Endothelial cell of umbilical vein (primary cell): ENCODE data around the gene OCIAD1. TPM values are rescaled to one million over a fixed set of nuclear protein-coding genes. Genes with fewer than 3 reads are reported as not detected.

Experiments
- BruUV-seq: library from RNA; stranded (reverse); fragments of 400-500 nt; replicated peaks from 2 replicates; lab custom pipeline; 2021; lab: Mats Ljungman, UMichigan
- CTCF ChIA-PET: fragments of 300-600, 350-600 bp; sonication (Branson Sonifier 250); formaldehyde crosslinking; loops from one replicate; lab custom pipeline; 2021; ENCODE audit warnings: antibody characterized with exemption, inconsistent platforms; lab: Charles Lee
- POLR2A ChIA-PET: fragments of 300-600, 350-600 bp; sonication (Branson Sonifier 250); formaldehyde crosslinking; loops from one replicate; lab custom pipeline; 2021; ENCODE audit warnings: antibody characterized with exemption, inconsistent platforms; lab: Charles Lee
- DNase-seq: peaks from one replicate; pipeline ENCODE4 v3.0.0-alpha.2; 2011; ENCODE audit warnings: low read depth, low spot score
- FAIRE-seq: peaks from 2 replicates; lab custom pipeline; 2011; peaks lifted over from hg19 to GRCh38; lab: Jason Lieb, UNC
- H2AFZ ChIP-seq: 2 replicates; pipeline ENCODE4 v1.6.0; 2012; ENCODE audit warnings: low read depth, low read length, control low read depth, inconsistent platforms
- H3K27ac ChIP-seq: 2 replicates; pipeline ENCODE4 v1.5.1; 2011; ENCODE audit warnings: low read depth, mild to moderate bottlenecking, control low read depth, low read length, moderate library complexity; ENCODE audit not compliant: insufficient read depth
- H3K27me3 ChIP-seq, 2 experiments: 2 replicates each; pipeline versions ENCODE4 v1.6.0 to v1.6.1; 2011; ENCODE audit warnings: low read length in 2 of 2, mixed read lengths in 1 of 2; ENCODE audit not compliant: control insufficient read depth in 2 of 2, insufficient read depth in 2 of 2
- H3K36me3 ChIP-seq, 2 experiments: 2 replicates in 1 of 2; 3 replicates in 1 of 2; pipeline ENCODE4 v1.5.1; 2011; ENCODE audit warnings: low read length in 2 of 2, mild to moderate bottlenecking in 1 of 2, moderate library complexity in 1 of 2; ENCODE audit not compliant: control insufficient read depth in 2 of 2, insufficient read depth in 2 of 2; ENCODE audit errors: extremely low read depth in 1 of 2
- H3K4me1 ChIP-seq: 3 replicates; pipeline ENCODE4 v1.5.1; 2011; ENCODE audit warnings: mild to moderate bottlenecking, low read length; ENCODE audit not compliant: control insufficient read depth, insufficient read depth; ENCODE audit errors: extremely low read depth
- H3K4me2 ChIP-seq: 2 replicates; pipeline ENCODE4 v1.6.1; 2011; ENCODE audit warnings: low read length, control low read depth, mixed read lengths; ENCODE audit not compliant: insufficient read depth
- H3K4me3 ChIP-seq, 3 experiments: fragments of 200-600 bp in 1 of 3; sonication (generic), shearing (Covaris generic) in 1 of 3; replicated peaks in 1 of 3; 2 replicates each; pipeline ENCODE4 v1.5.1; 2011 to 2016; ENCODE audit warnings: control low read depth in 3 of 3, low read length in 3 of 3, mild to moderate bottlenecking in 2 of 3, inconsistent platforms in 1 of 3, low read depth in 1 of 3, moderate library complexity in 1 of 3; ENCODE audit not compliant: insufficient read depth in 1 of 3
- H3K79me2 ChIP-seq: 2 replicates; pipeline ENCODE4 v1.6.0; 2012; ENCODE audit warnings: low read length, inconsistent platforms; ENCODE audit not compliant: control insufficient read depth, insufficient read depth
- H3K9ac ChIP-seq: replicated peaks from 2 replicates; pipeline ENCODE3; 2011; ENCODE audit warnings: low read length, control low read depth; ENCODE audit not compliant: insufficient read depth; ENCODE audit errors: extremely low read depth
- H3K9me1 ChIP-seq: replicated peaks from 3 replicates; pipeline ENCODE4 v1.6.0; 2011; ENCODE audit warnings: mild to moderate bottlenecking, low read length; ENCODE audit not compliant: control insufficient read depth, insufficient read depth; ENCODE audit errors: extremely low read depth
- H3K9me3 ChIP-seq: replicated peaks from 2 replicates; pipeline ENCODE4 v1.5.1; 2012; ENCODE audit warnings: low read length, inconsistent platforms; ENCODE audit not compliant: control insufficient read depth, insufficient read depth
- H4K20me1 ChIP-seq: replicated peaks from 2 replicates; pipeline ENCODE3; 2011; ENCODE audit warnings: mild to moderate bottlenecking, low read length; ENCODE audit not compliant: control insufficient read depth, insufficient read depth; ENCODE audit errors: extremely low read depth
- EZH2 ChIP-seq: IDR thresholded peaks from 2 replicates; pipeline ENCODE4 v1.6.1; 2012; ENCODE audit warnings: borderline replicate concordance, low read depth, mild to moderate bottlenecking, moderate library complexity, low read length, inconsistent platforms; ENCODE audit not compliant: severe bottlenecking
- FOS ChIP-seq: IDR thresholded peaks from 2 replicates; pipeline ENCODE4 v1.6.1; 2011; ENCODE audit warnings: mild to moderate bottlenecking, low read length, moderate library complexity, borderline replicate concordance; ENCODE audit not compliant: insufficient read depth
- GATA2 ChIP-seq: IDR thresholded peaks from 2 replicates; pipeline ENCODE4 v1.7.0; 2011; ENCODE audit warnings: low read depth, mild to moderate bottlenecking, moderate library complexity, mixed read lengths, low read length; ENCODE audit not compliant: insufficient read length, insufficient read depth
- JUN ChIP-seq: IDR thresholded peaks from 2 replicates; pipeline ENCODE4 v1.6.1; 2011; ENCODE audit warnings: borderline replicate concordance, low read depth; ENCODE audit not compliant: insufficient read length, insufficient read depth
- MAX ChIP-seq: IDR thresholded peaks from 2 replicates; pipeline ENCODE4 v1.6.1; 2011; ENCODE audit not compliant: insufficient read depth, insufficient read length
- MYC ChIP-seq: IDR thresholded peaks from one replicate; pipeline ENCODE4 v1.6.1; 2011; ENCODE audit warnings: mild to moderate bottlenecking, low read depth, low read length
- POLR2A ChIP-seq: IDR thresholded peaks from 2 replicates; pipeline ENCODE4 v1.6.1; 2012; ENCODE audit warnings: low read depth, mild to moderate bottlenecking, control low read depth, low read length
- POLR2AphosphoS5 ChIP-seq: IDR thresholded peaks from 2 replicates; pipeline ENCODE4 v1.6.1; 2012; ENCODE audit warnings: low read depth, mild to moderate bottlenecking, control low read depth, low read length, moderate library complexity; ENCODE audit not compliant: insufficient read depth
- dilution Hi-C: fragments of 300-500 bp; cut with MboI; formaldehyde crosslinking; loops from one replicate; pipeline ENCODE4 v1.15.0; 2019; ENCODE audit warnings: low sequenced_read_pairs; ENCODE audit not compliant: extremely low pct_ligation_motif_present
- intact Hi-C: fragments of 100-400 bp; cut with micrococcal nuclease; formaldehyde crosslinking; loops from one replicate; pipeline ENCODE4 v1.10.0; 2022
- polyA plus RNA-seq, 4 experiments: library from polyadenylated mRNA; depleted of rRNA in 3 of 4; stranded (reverse) in 3 of 4; unstranded in 1 of 4; fragments of >200 nt; gene quantifications; 2 replicates each; pipeline versions ENCODE4 v1.2.1 to v1.2.3, GENCODE V29; 2011 to 2012; ENCODE audit warnings: missing spikeins in 1 of 4
- total RNA-seq: library from RNA; stranded (reverse); gene quantifications from 2 replicates; pipeline ENCODE4 v1.2.3, GENCODE V29; 2021
- TF ChIP-seq, protein P1 (sequence below), 2 donors: IDR thresholded peaks; 1 replicate in 1 of 2; 2 replicates in 1 of 2; pipeline ENCODE4 v1.5.1; 2011; ENCODE audit warnings: low read length in 2 of 2, mild to moderate bottlenecking in 2 of 2, moderate library complexity in 2 of 2, control low read depth in 1 of 2, inconsistent platforms in 1 of 2, low read depth in 1 of 2; ENCODE audit not compliant: insufficient read depth in 1 of 2; ENCODE audit errors: extremely low read depth in 1 of 2

OCIAD1 gene
- total and polyA plus RNA-seq, 2 donors (not counting 3 experiments of a cell fraction or from before 2014, with no cell fraction given) = 81.7 to 101 TPM

DNA sequence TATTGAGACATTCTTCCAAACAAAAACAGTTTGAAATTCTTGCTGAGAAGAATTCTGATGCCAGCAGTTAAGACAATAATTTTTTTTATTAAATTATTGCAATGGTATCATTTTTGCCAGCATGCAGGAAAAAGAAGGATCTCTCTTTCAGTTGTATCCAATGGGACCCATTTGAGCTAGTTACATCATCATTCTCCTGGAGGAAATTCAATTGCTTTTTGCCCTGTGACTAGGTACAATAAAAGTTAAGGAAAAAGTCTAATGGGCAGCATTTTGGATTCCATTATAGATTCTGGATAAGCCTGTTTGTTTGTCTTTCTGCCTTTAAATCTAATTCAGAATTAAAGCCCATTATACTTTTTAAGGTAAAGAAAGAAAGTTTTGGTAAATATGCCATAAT lies 40.3 kb upstream of the OCIAD1 start:
- no TSS peak for BruUV-seq
- H3K4me2 ChIP-seq = no peak overlapping the region
- no peaks in the 10 kb centered on the region for H3K4me1 ChIP-seq
- FAIRE-seq (no peak), DNase-seq (no peak)
- ChIA-PET CTCF (interaction anchor here (1.2 kb wide), 1 partner anchor 9 kb away, joined by 7 read pairs; no protein-coding TSS in a partner anchor), POLR2A (no interaction called here)
- TF ChIP-seq EZH2 (no peak), MYC (no peak), JUN (no peak), GATA2 (no peak), POLR2A (no peak), MAX (no peak), POLR2AphosphoS5 (no peak), FOS (no peak)
- TF ChIP-seq, protein P1, sequence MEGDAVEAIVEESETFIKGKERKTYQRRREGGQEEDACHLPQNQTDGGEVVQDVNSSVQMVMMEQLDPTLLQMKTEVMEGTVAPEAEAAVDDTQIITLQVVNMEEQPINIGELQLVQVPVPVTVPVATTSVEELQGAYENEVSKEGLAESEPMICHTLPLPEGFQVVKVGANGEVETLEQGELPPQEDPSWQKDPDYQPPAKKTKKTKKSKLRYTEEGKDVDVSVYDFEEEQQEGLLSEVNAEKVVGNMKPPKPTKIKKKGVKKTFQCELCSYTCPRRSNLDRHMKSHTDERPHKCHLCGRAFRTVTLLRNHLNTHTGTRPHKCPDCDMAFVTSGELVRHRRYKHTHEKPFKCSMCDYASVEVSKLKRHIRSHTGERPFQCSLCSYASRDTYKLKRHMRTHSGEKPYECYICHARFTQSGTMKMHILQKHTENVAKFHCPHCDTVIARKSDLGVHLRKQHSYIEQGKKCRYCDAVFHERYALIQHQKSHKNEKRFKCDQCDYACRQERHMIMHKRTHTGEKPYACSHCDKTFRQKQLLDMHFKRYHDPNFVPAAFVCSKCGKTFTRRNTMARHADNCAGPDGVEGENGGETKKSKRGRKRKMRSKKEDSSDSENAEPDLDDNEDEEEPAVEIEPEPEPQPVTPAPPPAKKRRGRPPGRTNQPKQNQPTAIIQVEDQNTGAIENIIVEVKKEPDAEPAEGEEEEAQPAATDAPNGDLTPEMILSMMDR (IDR thresholded peaks at IDR 0.05; ENCODE audit: extremely low read depth in 1 of 2, insufficient read depth in 1 of 2, low read depth in 1 of 2, low read length in 2 of 2) = no peak
- H3K9me3 ChIP-seq = no peaks in the 10 kb centered on the region
- no peak overlapping the region for H3K27ac ChIP-seq
- intact Hi-C loops = no loop called here
- H3K79me2 ChIP-seq = no peaks in the 10 kb centered on the region
- H3K9ac ChIP-seq = no peak overlapping the region
- H3K4me3 ChIP-seq = no peak overlapping the region
- H3K36me3 ChIP-seq = no peaks in the 10 kb centered on the region
- H3K9me1 ChIP-seq = no peaks in the 10 kb centered on the region
- no peaks in the 10 kb centered on the region for H3K27me3 ChIP-seq
- dilution Hi-C loops = no loop called here
- H2AFZ ChIP-seq = no peak overlapping the region
- no peaks in the 10 kb centered on the region for H4K20me1 ChIP-seq
